GM19452 (cell line): ENCODE data around the gene UTP15.

Experiments used
- ATAC-seq: cut with Tn5 transposase; IDR thresholded peaks from one replicate; pipeline ENCODE4 v1.9.1; 2021; ENCODE audit not compliant: unreplicated experiment

The UTP15 gene

GRCh38 chr5:73564675-73565074, 868 bp upstream of the UTP15 start:
- peak; percentile 7 for ATAC-seq

- ATAC-seq: peak; percentile 30
Observed at GRCh38 chr5:73565969-73566547, 515 bp downstream of the UTP15 start.

GRCh38 chr5:73582285-73583145, 17.0 kb downstream of the UTP15 start:
- no peak for ATAC-seq

- ATAC-seq: peak; percentile 86
Observed at GRCh38 chr5:73587923-73588322, 22.4 kb downstream of the UTP15 start.

GRCh38 chr5:73591102-73591695, 25.7 kb downstream of the UTP15 start:
- ATAC-seq: no peak

GRCh38 chr5:73591698-73592501, 26.4 kb downstream of the UTP15 start:
- no peak for ATAC-seq

GRCh38 chr5:73592551-73592950, 27.0 kb downstream of the UTP15 start:
- no peak for ATAC-seq

GRCh38 chr5:73596705-73597328, 31.3 kb downstream of the UTP15 start:
- no peak for ATAC-seq

- ATAC-seq: no peak
Observed at GRCh38 chr5:73599380-73599779, 33.8 kb downstream of the UTP15 start.

- no peak for ATAC-seq
Observed at GRCh38 chr5:73603998-73604397, 38.5 kb downstream of the UTP15 start.

GRCh38 chr5:73605223-73606087, 39.9 kb downstream of the UTP15 start:
- ATAC-seq: no peak

GRCh38 chr5:73606206-73606753, 40.7 kb downstream of the UTP15 start:
- no peak for ATAC-seq

- no peak for ATAC-seq
Observed at GRCh38 chr5:73607228-73607627, 41.7 kb downstream of the UTP15 start.

GRCh38 chr5:73612799-73613198, 47.3 kb downstream of the UTP15 start:
- no peak for ATAC-seq

- ATAC-seq: no peak
Observed at GRCh38 chr5:73615085-73615484, 49.5 kb downstream of the UTP15 start.

GRCh38 chr5:73615947-73616346, 50.4 kb downstream of the UTP15 start:
- no peak for ATAC-seq

- ATAC-seq: no peak
Observed at GRCh38 chr5:73617510-73618279, 52.2 kb downstream of the UTP15 start.

GRCh38 chr5:73619606-73620333, 54.2 kb downstream of the UTP15 start:
- no peak for ATAC-seq
